ENCODE measurements around the gene TBC1D22A. TPM values are rescaled to one million over a fixed set of nuclear protein-coding genes. Genes with fewer than 3 reads are reported as not detected.

Gene TBC1D22A
- total and polyA plus RNA-seq, 2 donors (not counting 3 experiments of a cell fraction or from before 2014, with no cell fraction given), result 26.1 to 32.4 TPM

DNA sequence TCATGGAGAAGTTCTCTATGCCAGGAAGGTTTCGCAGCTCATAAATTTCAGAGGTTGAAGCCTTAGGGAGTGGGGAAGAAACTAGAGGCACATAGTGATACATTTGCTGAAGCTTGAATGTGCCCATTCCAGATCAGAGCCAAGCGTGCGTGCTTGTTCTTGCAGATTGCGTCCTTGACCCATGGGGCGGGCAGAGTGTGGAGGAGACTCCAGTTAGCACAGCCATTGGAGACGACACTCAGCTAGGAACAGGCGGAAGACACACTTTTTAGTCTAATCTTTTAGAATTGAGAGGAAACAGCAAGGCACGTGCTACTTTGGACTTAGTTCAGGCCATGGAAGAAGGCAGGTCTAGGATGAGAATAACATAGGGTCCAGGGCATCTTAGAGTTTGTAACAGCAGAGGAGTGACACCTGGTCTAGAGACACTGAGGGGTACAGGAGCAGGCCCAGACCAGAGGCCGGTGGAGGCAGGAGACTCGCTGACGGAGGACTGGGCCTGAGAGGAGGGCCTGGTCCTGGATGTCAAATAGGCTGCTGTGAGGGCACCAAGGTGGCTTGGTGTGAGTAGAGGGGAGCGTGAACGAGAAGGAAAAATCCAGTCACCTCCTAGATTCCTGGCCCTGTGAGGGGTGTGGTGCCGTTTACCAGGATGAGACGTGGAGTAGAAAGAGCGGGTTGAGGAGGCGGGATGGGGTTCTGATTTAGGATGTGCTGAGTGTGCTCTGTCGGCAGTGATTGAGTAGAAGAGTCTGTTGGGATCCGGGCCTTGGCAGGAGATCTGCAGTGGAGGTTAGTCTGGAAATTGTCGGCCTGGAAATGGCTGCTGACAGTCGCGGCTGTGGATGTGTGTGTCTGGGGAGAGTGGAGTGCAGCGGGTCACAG is 154.7 kb downstream of the TBC1D22A start:
- H3K36me3 ChIP-seq (ENCODE audit: control insufficient read depth in 2 of 2, extremely low read depth in 1 of 2, insufficient read depth in 2 of 2, low read length in 2 of 2), result peaks cover 0 to 5% of the 10 kb centered on the region in 2 experiments
- no peaks in the 10 kb centered on the region for H3K79me2 ChIP-seq (ENCODE audit: control insufficient read depth, insufficient read depth, low read length)
- FAIRE-seq, result no peak
- no peak overlapping the region for H3K9ac ChIP-seq (replicated peaks; ENCODE audit: extremely low read depth, insufficient read depth, low read length)
- CTCF ChIA-PET, result no interaction called here
- intact Hi-C loops (cut with micrococcal nuclease) (no loop called here), dilution Hi-C loops (cut with MboI; ENCODE audit: extremely low pct_ligation_motif_present, low sequenced_read_pairs) (no loop called here)
- no peak overlapping the region for H2AFZ ChIP-seq (ENCODE audit: low read depth, low read length)
- no peaks in the 10 kb centered on the region for H4K20me1 ChIP-seq (replicated peaks; ENCODE audit: control insufficient read depth, extremely low read depth, insufficient read depth, low read length)
- no TSS peak for BruUV-seq (replicated peaks)
- H3K9me1 ChIP-seq (replicated peaks; ENCODE audit: control insufficient read depth, extremely low read depth, insufficient read depth, low read length), result no peaks in the 10 kb centered on the region
- no peak overlapping the region for H3K4me2 ChIP-seq (ENCODE audit: insufficient read depth, low read length)
- DNase-seq (ENCODE audit: low read depth, low spot score), result no peak
- TF ChIP-seq MYC (IDR thresholded peaks at IDR 0.05; ENCODE audit: low read depth, low read length) (no peak), FOS (IDR thresholded peaks at IDR 0.05; ENCODE audit: borderline replicate concordance, insufficient read depth, low read length) (no peak), GATA2 (IDR thresholded peaks at IDR 0.05; ENCODE audit: insufficient read depth, insufficient read length, low read depth, low read length) (no peak), EZH2 (IDR thresholded peaks at IDR 0.05; ENCODE audit: borderline replicate concordance, low read depth, low read length, severe bottlenecking) (no peak), POLR2A (IDR thresholded peaks at IDR 0.05; ENCODE audit: low read depth, low read length) (no peak), JUN (IDR thresholded peaks at IDR 0.05; ENCODE audit: borderline replicate concordance, insufficient read depth, insufficient read length, low read depth) (no peak), POLR2AphosphoS5 (IDR thresholded peaks at IDR 0.05; ENCODE audit: insufficient read depth, low read depth, low read length) (no peak)
- TF ChIP-seq, protein P1, sequence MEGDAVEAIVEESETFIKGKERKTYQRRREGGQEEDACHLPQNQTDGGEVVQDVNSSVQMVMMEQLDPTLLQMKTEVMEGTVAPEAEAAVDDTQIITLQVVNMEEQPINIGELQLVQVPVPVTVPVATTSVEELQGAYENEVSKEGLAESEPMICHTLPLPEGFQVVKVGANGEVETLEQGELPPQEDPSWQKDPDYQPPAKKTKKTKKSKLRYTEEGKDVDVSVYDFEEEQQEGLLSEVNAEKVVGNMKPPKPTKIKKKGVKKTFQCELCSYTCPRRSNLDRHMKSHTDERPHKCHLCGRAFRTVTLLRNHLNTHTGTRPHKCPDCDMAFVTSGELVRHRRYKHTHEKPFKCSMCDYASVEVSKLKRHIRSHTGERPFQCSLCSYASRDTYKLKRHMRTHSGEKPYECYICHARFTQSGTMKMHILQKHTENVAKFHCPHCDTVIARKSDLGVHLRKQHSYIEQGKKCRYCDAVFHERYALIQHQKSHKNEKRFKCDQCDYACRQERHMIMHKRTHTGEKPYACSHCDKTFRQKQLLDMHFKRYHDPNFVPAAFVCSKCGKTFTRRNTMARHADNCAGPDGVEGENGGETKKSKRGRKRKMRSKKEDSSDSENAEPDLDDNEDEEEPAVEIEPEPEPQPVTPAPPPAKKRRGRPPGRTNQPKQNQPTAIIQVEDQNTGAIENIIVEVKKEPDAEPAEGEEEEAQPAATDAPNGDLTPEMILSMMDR (IDR thresholded peaks at IDR 0.05; ENCODE audit: extremely low read depth in 1 of 2, insufficient read depth in 1 of 2, low read depth in 1 of 2, low read length in 2 of 2), result no peak
- TF ChIP-seq, protein P2, sequence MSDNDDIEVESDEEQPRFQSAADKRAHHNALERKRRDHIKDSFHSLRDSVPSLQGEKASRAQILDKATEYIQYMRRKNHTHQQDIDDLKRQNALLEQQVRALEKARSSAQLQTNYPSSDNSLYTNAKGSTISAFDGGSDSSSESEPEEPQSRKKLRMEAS (IDR thresholded peaks at IDR 0.05; ENCODE audit: insufficient read depth, insufficient read length), result no peak
- H3K27me3 ChIP-seq (ENCODE audit: control insufficient read depth in 2 of 2, insufficient read depth in 2 of 2, low read length in 2 of 2), result no peaks in the 10 kb centered on the region
- POLR2A ChIA-PET, result no interaction called here
- no peaks in the 10 kb centered on the region for H3K4me1 ChIP-seq (ENCODE audit: control insufficient read depth, extremely low read depth, insufficient read depth, low read length)
- no peaks in the 10 kb centered on the region for H3K9me3 ChIP-seq (replicated peaks; ENCODE audit: control insufficient read depth, insufficient read depth, low read length)
- no peak overlapping the region for H3K4me3 ChIP-seq (replicated peaks in 1 of 3; ENCODE audit: insufficient read depth in 1 of 3, low read depth in 1 of 3, low read length in 3 of 3)
- no peak overlapping the region for H3K27ac ChIP-seq (ENCODE audit: insufficient read depth, low read depth, low read length)
